HepG2 (cell line): ENCODE measurements around the gene AGFG1. TPM values are rescaled to one million over a fixed set of nuclear protein-coding genes. Genes with fewer than 3 reads are reported as not detected.

Experiments used
- ATAC-seq: fragments of 200-7000 bp; cut with Tn5 transposase; 3 replicates; pipeline ENCODE4 v1.9.1; 2020; ENCODE audit warnings: mild to moderate bottlenecking, moderate library complexity
- BruUV-seq: library from RNA; stranded (reverse); fragments of 400-500 nt; replicated peaks from 2 replicates; lab custom pipeline; 2021; lab: Mats Ljungman, UMichigan
- CTCF ChIA-PET: fragments of 300-600 bp; formaldehyde crosslinking; extraction: SDS; loops from one replicate; lab custom pipeline; 2021; ENCODE audit warnings: low total read pairs, inconsistent platforms, low intra/inter-chr PET ratio; lab: Yijun Ruan, JAX
- POLR2A ChIA-PET: fragments of 350-600 bp; sonication (Branson Sonifier 250); formaldehyde crosslinking; loops from one replicate; lab custom pipeline; 2020; ENCODE audit warnings: antibody characterized with exemption, inconsistent platforms; lab: Yijun Ruan, JAX
- DNase-seq: peaks from one replicate; pipeline ENCODE4 v3.0.0-alpha.2; 2015; ENCODE audit warnings: low spot score
- FAIRE-seq: peaks from 3 replicates; lab custom pipeline; 2011; peaks lifted over from hg19 to GRCh38; lab: Jason Lieb, UNC
- H2AFZ ChIP-seq: one replicate; pipeline ENCODE4 v1.6.1; 2011; ENCODE audit warnings: low read length, inconsistent platforms
- H3K27ac ChIP-seq: fragments of 300-600 bp; 3 replicates; pipeline ENCODE4 v1.8.0; 2011; ENCODE audit warnings: mixed run types, mild to moderate bottlenecking, mixed read lengths, low read length, inconsistent platforms; ENCODE audit not compliant: insufficient read depth; ENCODE audit errors: extremely low read length
- H3K27me3 ChIP-seq, 2 experiments: fragments of 200-600 bp in 1 of 2; 2 replicates in 1 of 2; 3 replicates in 1 of 2; pipeline versions ENCODE4 v1.6.0 to v1.8.0; 2011; ENCODE audit warnings: low read length in 2 of 2, mild to moderate bottlenecking in 2 of 2, moderate library complexity in 2 of 2, inconsistent platforms in 1 of 2; ENCODE audit not compliant: insufficient read depth in 2 of 2, control insufficient read depth in 1 of 2
- H3K36me3 ChIP-seq, 2 experiments: fragments of 200-600 bp in 1 of 2; replicated peaks in 1 of 2; 2 replicates in 1 of 2; 3 replicates in 1 of 2; pipeline versions ENCODE4 v1.5.1 to v1.8.0; 2011; ENCODE audit warnings: low read length in 2 of 2, inconsistent platforms in 1 of 2; ENCODE audit not compliant: insufficient read depth in 2 of 2, control insufficient read depth in 1 of 2
- H3K4me1 ChIP-seq: 2 replicates; pipeline ENCODE4 v1.5.1; 2012; ENCODE audit warnings: low read length, inconsistent platforms; ENCODE audit not compliant: insufficient read depth
- H3K4me2 ChIP-seq: 2 replicates; pipeline ENCODE4 v1.6.0; 2011; ENCODE audit warnings: low read depth, low read length, inconsistent platforms
- H3K4me3 ChIP-seq, 3 experiments: fragments of 200-600 bp in 1 of 3; sonication (generic), shearing (Covaris generic) in 1 of 3; replicated peaks in 1 of 3; 2 replicates each; pipeline ENCODE4 v1.5.1; 2011 to 2016; ENCODE audit warnings: low read length in 3 of 3, inconsistent platforms in 2 of 3, low read depth in 2 of 3, mild to moderate bottlenecking in 2 of 3, control low read depth in 1 of 3, mixed read lengths in 1 of 3; ENCODE audit not compliant: insufficient read depth in 1 of 3
- H3K79me2 ChIP-seq: one replicate; pipeline ENCODE4 v1.6.1; 2011; ENCODE audit warnings: low read length, inconsistent platforms; ENCODE audit not compliant: insufficient read depth
- H3K9ac ChIP-seq: 2 replicates; pipeline ENCODE4 v1.6.0; 2011; ENCODE audit warnings: mild to moderate bottlenecking, low read depth, low read length, inconsistent platforms; ENCODE audit not compliant: insufficient read depth
- H3K9me3 ChIP-seq: 2 replicates; pipeline ENCODE4 v1.5.1; 2012; ENCODE audit warnings: mild to moderate bottlenecking, low read length
- H4K20me1 ChIP-seq: 2 replicates; pipeline ENCODE4 v1.6.0; 2011; ENCODE audit warnings: inconsistent platforms, mild to moderate bottlenecking, low read length, moderate library complexity; ENCODE audit not compliant: insufficient read depth
- DRAP1 ChIP-seq: IDR thresholded peaks from 2 replicates; pipeline ENCODE4 v1.6.1; 2016; ENCODE audit warnings: missing genetic modification reagents, missing compliant biosample characterization
- GLMP ChIP-seq: sonication (generic); formaldehyde crosslinking; IDR thresholded peaks from 2 replicates; pipeline ENCODE4 v1.9.0; 2021; ENCODE audit warnings: missing genetic modification reagents, mild to moderate bottlenecking, borderline replicate concordance
- HNRNPUL1 ChIP-seq: fragments of 200-400 bp; formaldehyde crosslinking; IDR thresholded peaks from 2 replicates; pipeline ENCODE4 v1.6.1; 2017; ENCODE audit warnings: low read depth, mild to moderate bottlenecking, low read length, moderate library complexity
- MLX ChIP-seq: IDR thresholded peaks from 2 replicates; pipeline ENCODE4 v1.6.1; 2016
- PAWR ChIP-seq: sonication (generic); formaldehyde crosslinking; IDR thresholded peaks from 2 replicates; pipeline ENCODE4 v1.4.0; 2020; ENCODE audit warnings: missing genetic modification reagents, mild to moderate bottlenecking, borderline replicate concordance
- SAFB2 ChIP-seq: sonication (generic); formaldehyde crosslinking; IDR thresholded peaks from 2 replicates; pipeline ENCODE4 v1.5.1; 2020; ENCODE audit warnings: missing genetic modification reagents, low read depth, mild to moderate bottlenecking, borderline replicate concordance
- TCF12 ChIP-seq, 2 experiments: fragments of 450-650 bp in 1 of 2; sonication (generic) in 1 of 2; formaldehyde crosslinking in 1 of 2; IDR thresholded peaks; 2 replicates each; pipeline versions ENCODE4 v1.6.1 to v1.8.0; 2017 to 2022; ENCODE audit warnings: antibody characterized with exemption in 1 of 2, mild to moderate bottlenecking in 1 of 2, missing genetic modification reagents in 1 of 2, moderate library complexity in 1 of 2
- TSC22D2 ChIP-seq: sonication (generic); formaldehyde crosslinking; IDR thresholded peaks from 2 replicates; pipeline ENCODE4 v1.5.1; 2020; ENCODE audit warnings: missing genetic modification reagents, mild to moderate bottlenecking, borderline replicate concordance
- ZBTB38 ChIP-seq: sonication (generic); formaldehyde crosslinking; IDR thresholded peaks from 2 replicates; pipeline ENCODE4 v1.5.1; 2020; ENCODE audit warnings: mild to moderate bottlenecking, missing genetic modification reagents
- ZNF24 ChIP-seq: fragments of 450-650 bp; IDR thresholded peaks from 2 replicates; pipeline ENCODE4 v1.6.1; 2017; ENCODE audit warnings: antibody characterized with exemption, mild to moderate bottlenecking
- ZNF577 ChIP-seq: sonication (generic); formaldehyde crosslinking; IDR thresholded peaks from 2 replicates; pipeline ENCODE4 v1.4.0; 2020; ENCODE audit warnings: mild to moderate bottlenecking, low read depth, missing genetic modification reagents, borderline replicate concordance
- ZNF878 ChIP-seq: sonication (generic); formaldehyde crosslinking; IDR thresholded peaks from 2 replicates; pipeline ENCODE4 v1.8.1; 2023; ENCODE audit warnings: mild to moderate bottlenecking, missing genetic modification reagents, moderate library complexity
- in situ Hi-C: cut with HindIII; loops from 2 replicates; pipeline ENCODE4 v1.10.0; 2017; ENCODE audit warnings: low pct_unique_long_range_greater_than_20kb; ENCODE audit not compliant: extremely low pct_ligation_motif_present
- intact Hi-C: fragments of 100-400 bp; cut with micrococcal nuclease; formaldehyde crosslinking; loops from one replicate; pipeline ENCODE4 v1.10.0; 2022; ENCODE audit not compliant: unreplicated experiment
- polyA plus RNA-seq, 8 experiments: library from polyadenylated mRNA; depleted of rRNA in 3 of 8; stranded (reverse) in 7 of 8; unstranded in 1 of 8; fragments of >200 nt; fragmentation: Illumina TruSeq in 4 of 8; extraction: Trizol in 4 of 8; gene quantifications; 2 replicates each; pipeline versions ENCODE4 v1.2.1 to v1.2.3, GENCODE V29; 2011 to 2016; ENCODE audit warnings: low read depth in 4 of 8, missing spikeins in 1 of 8, mixed read lengths in 1 of 8; ENCODE audit not compliant: insufficient read depth in 1 of 8
- total RNA-seq, 5 experiments: library from RNA; depleted of rRNA; stranded (reverse); fragments of >200 nt; fragmentation: Illumina TruSeq; extraction: Trizol; gene quantifications; 2 replicates each; pipeline ENCODE4 v1.2.3, GENCODE V29; 2016; ENCODE audit warnings: low read depth in 1 of 5

AGFG1 gene
- total and polyA plus RNA-seq, 2 of the 13 experiments (the other 11 are each of a cell fraction or from before 2014, with no cell fraction given): 145 to 168 TPM

- Histone ChIP-seq H3K27me3 (peaks cover 0 to 5% of the 10 kb centered on the region in 2 experiments; a peak in 1 of 5 replicates), H3K4me1 (peaks cover 7% of the 10 kb centered on the region; the same call in 1 of the 2 replicates), H3K9ac (no peak overlapping the region), H3K79me2 (no peaks in the 10 kb centered on the region), H2AFZ (no peak overlapping the region), H3K36me3 (no peaks in the 10 kb centered on the region), H3K4me3 (no peak overlapping the region), H3K4me2 (no peak overlapping the region), H3K9me3 (no peaks in the 10 kb centered on the region), H4K20me1 (no peaks in the 10 kb centered on the region), H3K27ac (no peak overlapping the region)
- BruUV-seq: no TSS peak
- ChIA-PET POLR2A (no interaction called here), CTCF (no interaction called here)
- in situ Hi-C loops: no loop called here
- no peak for DNase-seq
- TF ChIP-seq GLMP (CRISPR knock-in tag) (no peak), DRAP1 (CRISPR knock-in tag) (no peak), PAWR (CRISPR knock-in tag) (no peak), TSC22D2 (CRISPR knock-in tag) (no peak), TCF12 (IDR thresholded peaks at IDR 0.05) (no peak), TCF12 (CRISPR knock-in tag; IDR thresholded peaks at IDR 0.05) (no peak), MLX (CRISPR knock-in tag) (no peak), ZNF577 (CRISPR knock-in tag) (no peak), ZNF878 (CRISPR knock-in tag) (no peak), ZBTB38 (CRISPR knock-in tag) (no peak), ZNF24 (no peak), SAFB2 (CRISPR knock-in tag) (no peak), HNRNPUL1 (no peak)
- no peak for FAIRE-seq
- no peak for ATAC-seq
- intact Hi-C loops: no loop called here
Observed at GRCh38 chr2:227597036-227597435, 125.1 kb downstream of the AGFG1 start.
